GM23338 (cell line): ENCODE results near the gene MAGI1. TPM values are rescaled to one million over a fixed set of nuclear protein-coding genes. Genes with fewer than 3 reads are reported as not detected.
A peak's percentile ranks its signal among the peaks of the same experiment; 100 is the strongest.

Source experiments
- ATAC-seq: fragments of 200-7000 bp; cut with Tn5 transposase; 3 replicates; pipeline ENCODE4 v1.9.1; 2020
- DNase-seq: peaks from one replicate; pipeline ENCODE4 v3.0.0-alpha.2; 2015; ENCODE audit warnings: low spot score
- H2AFZ ChIP-seq: fragments of 200-600 bp; sonication (generic); 2 replicates; pipeline ENCODE4 v1.8.0; 2016; ENCODE audit warnings: antibody characterized with exemption, mild to moderate bottlenecking, moderate library complexity
- H3F3A ChIP-seq: fragments of 200-600 bp; sonication (generic); replicated peaks from 2 replicates; pipeline ENCODE4 v1.8.0; 2017; ENCODE audit warnings: antibody characterized with exemption, mixed run types, low read depth
- H3K27ac ChIP-seq: fragments of 200-600 bp; sonication (generic); 2 replicates; pipeline ENCODE4 v1.6.1; 2016; ENCODE audit warnings: low read depth
- H3K27me3 ChIP-seq: fragments of 200-600 bp; sonication (generic); 2 replicates; pipeline ENCODE4 v1.8.0; 2016; ENCODE audit warnings: mild to moderate bottlenecking, mixed run types, moderate library complexity; ENCODE audit not compliant: insufficient read depth
- H3K36me3 ChIP-seq: fragments of 200-600 bp; sonication (generic); 2 replicates; pipeline ENCODE4 v1.8.0; 2016; ENCODE audit warnings: mild to moderate bottlenecking; ENCODE audit not compliant: insufficient read depth
- H3K4me1 ChIP-seq: fragments of 200-600 bp; sonication (generic); 2 replicates; pipeline ENCODE4 v1.8.0; 2016; ENCODE audit warnings: mild to moderate bottlenecking, moderate library complexity; ENCODE audit not compliant: insufficient read depth
- H3K4me2 ChIP-seq: fragments of 200-600 bp; sonication (generic); 2 replicates; pipeline ENCODE4 v1.7.1; 2017; ENCODE audit warnings: mixed run types
- H3K4me3 ChIP-seq: fragments of 200-600 bp; sonication (generic); 2 replicates; pipeline ENCODE4 v1.6.1; 2016; ENCODE audit warnings: mixed run types
- H3K79me2 ChIP-seq: fragments of 200-600 bp; sonication (generic); replicated peaks from 2 replicates; pipeline ENCODE4 v1.8.0; 2017; ENCODE audit warnings: mild to moderate bottlenecking; ENCODE audit not compliant: insufficient read depth
- H3K9me2 ChIP-seq: fragments of 200-600 bp; sonication (generic); 2 replicates; pipeline ENCODE4 v1.8.0; 2017; ENCODE audit not compliant: insufficient read depth
- H4K20me1 ChIP-seq: fragments of 200-600 bp; sonication (generic); replicated peaks from 2 replicates; pipeline ENCODE4 v1.8.0; 2017; ENCODE audit warnings: mild to moderate bottlenecking; ENCODE audit not compliant: insufficient read depth
- H3K27ac Mint-ChIP-seq: 2 replicates; pipeline ENCODE4 v1.8.0; 2020; ENCODE audit warnings: inconsistent platforms, mild to moderate bottlenecking, moderate library complexity, mixed read lengths
- H3K27me3 Mint-ChIP-seq: 3 replicates; pipeline ENCODE4 v1.8.0; 2022; ENCODE audit warnings: low read depth, mild to moderate bottlenecking, moderate library complexity, mixed read lengths, inconsistent platforms; ENCODE audit not compliant: insufficient read depth, poor library complexity
- H3K36me3 Mint-ChIP-seq: 3 replicates; pipeline ENCODE4 v1.8.0; 2021; ENCODE audit warnings: low read depth, mild to moderate bottlenecking, inconsistent platforms, moderate library complexity, mixed read lengths
- H3K4me1 Mint-ChIP-seq: 3 replicates; pipeline ENCODE4 v1.8.0; 2020; ENCODE audit warnings: mild to moderate bottlenecking, inconsistent platforms, mixed read lengths
- H3K4me3 Mint-ChIP-seq: 3 replicates; pipeline ENCODE4 v1.8.0; 2021; ENCODE audit warnings: moderate library complexity, mild to moderate bottlenecking, inconsistent platforms, mixed read lengths
- H3K9me3 Mint-ChIP-seq: 3 replicates; pipeline ENCODE4 v1.8.0; 2020; ENCODE audit warnings: moderate library complexity, mild to moderate bottlenecking, inconsistent platforms, mixed read lengths
- CREB1 ChIP-seq: fragments of 250-450 bp; sonication (Bioruptor Pico); IDR thresholded peaks from 2 replicates; pipeline ENCODE4 v1.5.0; 2020; ENCODE audit warnings: low read depth, mild to moderate bottlenecking, moderate library complexity
- CTCF ChIP-seq, 2 experiments: fragments of 200-600 bp in 1 of 2; sonication (generic) in 1 of 2; conservative IDR thresholded peaks; 2 replicates each; pipeline versions ENCODE4 v1.5.1 to v1.6.1; 2016 to 2017; ENCODE audit warnings: antibody characterized with exemption in 2 of 2, low read depth in 2 of 2, mild to moderate bottlenecking in 2 of 2, moderate library complexity in 1 of 2
- EZH2 ChIP-seq: fragments of 200-600 bp; sonication (generic); IDR thresholded peaks from one replicate; pipeline ENCODE4 v1.8.0; 2017; ENCODE audit warnings: antibody characterized with exemption, mild to moderate bottlenecking, low read depth; ENCODE audit not compliant: unreplicated experiment
- EZH2phosphoT487 ChIP-seq: fragments of 200-600 bp; sonication (generic); IDR thresholded peaks from one replicate; pipeline ENCODE4 v1.8.1; 2018; ENCODE audit warnings: antibody characterized with exemption; ENCODE audit not compliant: unreplicated experiment
- JUNB ChIP-seq: IDR thresholded peaks from one replicate; pipeline ENCODE4 v1.6.1; 2016; ENCODE audit warnings: antibody characterized with exemption; ENCODE audit not compliant: unreplicated experiment
- NANOG ChIP-seq: IDR thresholded peaks from 2 replicates; pipeline ENCODE4 v1.6.1; 2016; ENCODE audit warnings: antibody characterized with exemption, borderline replicate concordance
- POLR2AphosphoS5 ChIP-seq: IDR thresholded peaks from 2 replicates; pipeline ENCODE4 v1.6.1; 2016; ENCODE audit warnings: antibody characterized with exemption, low read depth
- REST ChIP-seq: IDR thresholded peaks from one replicate; pipeline ENCODE4 v1.6.1; 2018; ENCODE audit warnings: antibody characterized with exemption; ENCODE audit not compliant: unreplicated experiment
- STAT1 ChIP-seq: IDR thresholded peaks from one replicate; pipeline ENCODE4 v1.6.1; 2016; ENCODE audit warnings: antibody characterized with exemption; ENCODE audit not compliant: unreplicated experiment
- ZNF114 ChIP-seq: fragments of 250-450 bp; sonication (Bioruptor Pico); IDR thresholded peaks from 2 replicates; pipeline ENCODE4 v1.5.0; 2020; ENCODE audit warnings: mild to moderate bottlenecking, moderate library complexity
- ZNF331 ChIP-seq: fragments of 250-450 bp; sonication (Bioruptor Pico); IDR thresholded peaks from 2 replicates; pipeline ENCODE4 v1.5.0; 2020; ENCODE audit warnings: low read depth, mild to moderate bottlenecking, moderate library complexity
- polyA plus RNA-seq: library from polyadenylated mRNA; unstranded; fragments of >200 nt; fragmentation: Nextera tagmentation; extraction: Ambion mirVana; gene quantifications from 2 replicates; pipeline ENCODE4 v1.2.1, GENCODE V29; 2016
- total RNA-seq: library from RNA; depleted of rRNA; stranded (reverse); fragments of >200 nt; shearing (Covaris generic); gene quantifications from 2 replicates; pipeline ENCODE4 v1.2.3, GENCODE V29; 2014
- TF ChIP-seq, protein P1 (sequence below): fragments of 250-450 bp; sonication (Bioruptor Pico); IDR thresholded peaks from 2 replicates; pipeline ENCODE4 v1.5.0; 2020; ENCODE audit warnings: mild to moderate bottlenecking, moderate library complexity
- TF ChIP-seq, protein P2 (sequence below): IDR thresholded peaks from 2 replicates; pipeline ENCODE4 v1.6.1; 2016; ENCODE audit warnings: antibody characterized with exemption

MAGI1 gene
- total and polyA plus RNA-seq, 2 experiments from 2014 or later, result 27.4 to 71.2 TPM

DNA sequence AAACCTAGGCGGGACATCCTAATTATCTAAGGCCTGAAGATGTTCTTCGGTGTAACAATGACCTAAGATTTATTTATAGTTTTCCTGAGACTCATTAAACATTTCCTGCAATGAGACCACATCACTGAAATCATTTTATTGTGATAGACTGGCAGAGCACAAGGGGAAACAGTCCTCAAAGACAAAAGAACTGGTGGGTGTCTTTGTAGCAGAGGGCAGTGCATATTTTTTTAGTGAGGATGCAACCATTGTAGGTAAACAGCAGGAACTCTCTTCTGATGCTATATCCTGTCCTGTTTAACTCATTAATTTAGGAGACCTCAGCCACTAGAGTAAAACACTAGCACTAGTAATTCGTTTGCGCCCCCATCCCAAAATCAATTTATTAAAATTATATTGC lies 100.0 kb downstream of the MAGI1 start:
- no peak overlapping the region for H3K4me3 ChIP-seq

More for the DNA sequence above, 100.0 kb downstream of the MAGI1 start:
- no peak overlapping the region for H3K27ac ChIP-seq
- H3K4me1 Mint-ChIP-seq, result peaks cover 34% of the 10 kb centered on the region
- H3K4me3 Mint-ChIP-seq, result no peak overlapping the region
- DNase-seq (no peak), ATAC-seq (peak; percentile 34)
- H3K27ac Mint-ChIP-seq, result no peak overlapping the region; the same call in 1 of the 2 replicates
- H4K20me1 ChIP-seq, result peaks cover 20% of the 10 kb centered on the region
- no peaks in the 10 kb centered on the region for H3K36me3 ChIP-seq
- H3K79me2 ChIP-seq, result peaks cover 66% of the 10 kb centered on the region
- peaks cover 3% of the 10 kb centered on the region; the same call in 1 of the 3 replicates for H3K36me3 Mint-ChIP-seq
- no peak overlapping the region for H3K4me2 ChIP-seq
- H3F3A ChIP-seq, result no peaks in the 10 kb centered on the region
- no peak overlapping the region for H2AFZ ChIP-seq
- H3K9me3 Mint-ChIP-seq, result no peaks in the 10 kb centered on the region; the same call in 2 of the 3 replicates
- peaks cover 15% of the 10 kb centered on the region for H3K4me1 ChIP-seq
- TF ChIP-seq REST (no peak), ZNF331 (no peak), CTCF (conservative IDR thresholded peaks at IDR 0.05; ENCODE audit: low read depth in 2 of 2) (no peak), JUNB (no peak), ZNF114 (CRISPR knock-in tag) (no peak), POLR2AphosphoS5 (no peak), EZH2phosphoT487 (no peak), CREB1 (CRISPR knock-in tag) (no peak), EZH2 (no peak), NANOG (no peak), STAT1 (no peak)
- TF ChIP-seq, protein P1, sequence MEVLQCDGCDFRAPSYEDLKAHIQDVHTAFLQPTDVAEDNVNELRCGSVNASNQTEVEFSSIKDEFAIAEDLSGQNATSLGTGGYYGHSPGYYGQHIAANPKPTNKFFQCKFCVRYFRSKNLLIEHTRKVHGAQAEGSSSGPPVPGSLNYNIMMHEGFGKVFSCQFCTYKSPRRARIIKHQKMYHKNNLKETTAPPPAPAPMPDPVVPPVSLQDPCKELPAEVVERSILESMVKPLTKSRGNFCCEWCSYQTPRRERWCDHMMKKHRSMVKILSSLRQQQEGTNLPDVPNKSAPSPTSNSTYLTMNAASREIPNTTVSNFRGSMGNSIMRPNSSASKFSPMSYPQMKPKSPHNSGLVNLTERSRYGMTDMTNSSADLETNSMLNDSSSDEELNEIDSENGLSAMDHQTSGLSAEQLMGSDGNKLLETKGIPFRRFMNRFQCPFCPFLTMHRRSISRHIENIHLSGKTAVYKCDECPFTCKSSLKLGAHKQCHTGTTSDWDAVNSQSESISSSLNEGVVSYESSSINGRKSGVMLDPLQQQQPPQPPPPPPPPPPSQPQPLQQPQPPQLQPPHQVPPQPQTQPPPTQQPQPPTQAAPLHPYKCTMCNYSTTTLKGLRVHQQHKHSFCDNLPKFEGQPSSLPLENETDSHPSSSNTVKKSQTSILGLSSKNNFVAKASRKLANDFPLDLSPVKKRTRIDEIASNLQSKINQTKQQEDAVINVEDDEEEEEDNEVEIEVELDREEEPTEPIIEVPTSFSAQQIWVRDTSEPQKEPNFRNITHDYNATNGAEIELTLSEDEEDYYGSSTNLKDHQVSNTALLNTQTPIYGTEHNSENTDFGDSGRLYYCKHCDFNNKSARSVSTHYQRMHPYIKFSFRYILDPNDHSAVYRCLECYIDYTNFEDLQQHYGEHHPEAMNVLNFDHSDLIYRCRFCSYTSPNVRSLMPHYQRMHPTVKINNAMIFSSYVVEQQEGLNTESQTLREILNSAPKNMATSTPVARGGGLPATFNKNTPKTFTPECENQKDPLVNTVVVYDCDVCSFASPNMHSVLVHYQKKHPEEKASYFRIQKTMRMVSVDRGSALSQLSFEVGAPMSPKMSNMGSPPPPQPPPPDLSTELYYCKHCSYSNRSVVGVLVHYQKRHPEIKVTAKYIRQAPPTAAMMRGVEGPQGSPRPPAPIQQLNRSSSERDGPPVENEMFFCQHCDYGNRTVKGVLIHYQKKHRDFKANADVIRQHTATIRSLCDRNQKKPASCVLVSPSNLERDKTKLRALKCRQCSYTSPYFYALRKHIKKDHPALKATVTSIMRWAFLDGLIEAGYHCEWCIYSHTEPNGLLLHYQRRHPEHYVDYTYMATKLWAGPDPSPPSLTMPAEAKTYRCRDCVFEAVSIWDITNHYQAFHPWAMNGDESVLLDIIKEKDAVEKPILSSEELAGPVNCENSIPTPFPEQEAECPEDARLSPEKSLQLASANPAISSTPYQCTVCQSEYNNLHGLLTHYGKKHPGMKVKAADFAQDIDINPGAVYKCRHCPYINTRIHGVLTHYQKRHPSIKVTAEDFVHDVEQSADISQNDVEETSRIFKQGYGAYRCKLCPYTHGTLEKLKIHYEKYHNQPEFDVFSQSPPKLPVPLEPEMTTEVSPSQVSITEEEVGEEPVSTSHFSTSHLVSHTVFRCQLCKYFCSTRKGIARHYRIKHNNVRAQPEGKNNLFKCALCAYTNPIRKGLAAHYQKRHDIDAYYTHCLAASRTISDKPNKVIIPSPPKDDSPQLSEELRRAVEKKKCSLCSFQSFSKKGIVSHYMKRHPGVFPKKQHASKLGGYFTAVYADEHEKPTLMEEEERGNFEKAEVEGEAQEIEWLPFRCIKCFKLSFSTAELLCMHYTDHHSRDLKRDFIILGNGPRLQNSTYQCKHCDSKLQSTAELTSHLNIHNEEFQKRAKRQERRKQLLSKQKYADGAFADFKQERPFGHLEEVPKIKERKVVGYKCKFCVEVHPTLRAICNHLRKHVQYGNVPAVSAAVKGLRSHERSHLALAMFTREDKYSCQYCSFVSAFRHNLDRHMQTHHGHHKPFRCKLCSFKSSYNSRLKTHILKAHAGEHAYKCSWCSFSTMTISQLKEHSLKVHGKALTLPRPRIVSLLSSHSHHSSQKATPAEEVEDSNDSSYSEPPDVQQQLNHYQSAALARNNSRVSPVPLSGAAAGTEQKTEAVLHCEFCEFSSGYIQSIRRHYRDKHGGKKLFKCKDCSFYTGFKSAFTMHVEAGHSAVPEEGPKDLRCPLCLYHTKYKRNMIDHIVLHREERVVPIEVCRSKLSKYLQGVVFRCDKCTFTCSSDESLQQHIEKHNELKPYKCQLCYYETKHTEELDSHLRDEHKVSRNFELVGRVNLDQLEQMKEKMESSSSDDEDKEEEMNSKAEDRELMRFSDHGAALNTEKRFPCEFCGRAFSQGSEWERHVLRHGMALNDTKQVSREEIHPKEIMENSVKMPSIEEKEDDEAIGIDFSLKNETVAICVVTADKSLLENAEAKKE (CRISPR knock-in tag), result no peak
- TF ChIP-seq, protein P2, sequence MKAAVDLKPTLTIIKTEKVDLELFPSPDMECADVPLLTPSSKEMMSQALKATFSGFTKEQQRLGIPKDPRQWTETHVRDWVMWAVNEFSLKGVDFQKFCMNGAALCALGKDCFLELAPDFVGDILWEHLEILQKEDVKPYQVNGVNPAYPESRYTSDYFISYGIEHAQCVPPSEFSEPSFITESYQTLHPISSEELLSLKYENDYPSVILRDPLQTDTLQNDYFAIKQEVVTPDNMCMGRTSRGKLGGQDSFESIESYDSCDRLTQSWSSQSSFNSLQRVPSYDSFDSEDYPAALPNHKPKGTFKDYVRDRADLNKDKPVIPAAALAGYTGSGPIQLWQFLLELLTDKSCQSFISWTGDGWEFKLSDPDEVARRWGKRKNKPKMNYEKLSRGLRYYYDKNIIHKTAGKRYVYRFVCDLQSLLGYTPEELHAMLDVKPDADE, result no peak
- peaks cover 7% of the 10 kb centered on the region for H3K27me3 Mint-ChIP-seq
- H3K27me3 ChIP-seq, result no peaks in the 10 kb centered on the region
- 0 out of 2 replicates have a peak, but pooled peaks cover 4% of the 10 kb centered on the region for H3K9me2 ChIP-seq
